ENCODE measurements around the gene LRRC8A. TPM values are rescaled to one million over a fixed set of nuclear protein-coding genes. Genes with fewer than 3 reads are reported as not detected.

LRRC8A gene
- 35.2 and 37.9 TPM in 2 replicates for total RNA-seq (2014; rRNA removed; shearing (Covaris generic))
- polyA plus RNA-seq (2016; fragmentation: Nextera tagmentation; extraction: Ambion mirVana), result 35.6 and 36.5 TPM in 2 replicates

DNA sequence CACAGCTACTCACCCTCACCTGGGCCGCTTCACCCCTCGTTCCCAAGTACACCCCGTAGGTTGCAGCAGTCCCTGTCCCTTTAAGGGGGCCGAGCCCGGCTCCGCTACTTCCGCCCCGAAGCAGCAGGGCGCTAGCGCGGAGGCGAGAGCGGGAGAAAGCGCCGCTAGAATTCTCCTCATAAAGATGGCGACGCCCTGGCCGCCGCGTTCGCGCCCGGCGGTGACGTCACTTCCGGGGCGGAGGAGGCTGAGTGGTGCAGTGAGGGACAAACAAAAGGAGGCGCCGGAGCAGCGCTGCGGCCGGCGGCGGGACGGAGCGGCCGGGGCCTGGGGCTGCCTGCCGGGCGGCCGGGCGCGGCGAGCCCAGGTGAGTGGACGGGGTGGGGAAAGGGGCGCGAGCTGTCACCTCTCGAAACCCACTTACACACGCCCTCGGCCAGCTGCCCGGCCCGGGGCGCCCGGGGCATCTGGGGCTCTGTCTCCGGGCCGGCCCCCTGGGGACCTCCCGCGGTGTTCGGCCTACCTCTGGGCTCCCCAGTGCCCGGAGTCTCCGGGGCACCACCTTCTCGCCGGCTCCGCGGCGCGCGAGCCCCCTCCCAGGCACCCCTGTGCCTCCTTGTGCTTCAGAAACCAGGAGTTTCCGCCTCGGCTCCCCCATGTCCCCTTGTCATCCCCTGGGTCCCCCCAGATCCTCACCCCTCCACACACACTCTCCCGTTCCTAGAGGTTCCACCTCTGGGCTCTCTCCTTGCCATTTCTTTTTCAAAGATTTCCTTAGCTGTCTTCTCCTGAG, at the start of gene LRRC8A, which contains the start of gene KYAT1:
Gene LRRC8A, plus strand, starts transcription at position 250 of the 793 bp plus-strand sequence. CDS start 25,032 bp downstream, outside the sequence.
Gene KYAT1, minus strand, starts transcription at position 67 of the 793 bp plus-strand sequence. CDS start 36,545 bp downstream, outside the sequence.
- Histone ChIP-seq H3F3A (ENCODE audit: insufficient read depth) (no peaks in the 10 kb centered on the region), H3K36me3 (ENCODE audit: low read depth) (peaks cover 5% of the 10 kb centered on the region; the same call in 1 of the 2 replicates), H4K20me1 (ENCODE audit: insufficient read depth) (no peaks in the 10 kb centered on the region), H3K9ac (peak within 1 kb of the TSS; percentile 87), H3K79me2 (ENCODE audit: insufficient read depth) (peaks cover 65% of the 10 kb centered on the region), H3K4me2 (ENCODE audit: unreplicated experiment) (peak within 1 kb of the TSS; percentile 91), H3K9me3 (ENCODE audit: low read depth) (no peaks in the 10 kb centered on the region), H3K27me3 (replicated peaks; ENCODE audit: insufficient read depth) (no peaks in the 10 kb centered on the region), H3K4me1 (ENCODE audit: insufficient read depth) (peaks cover 11% of the 10 kb centered on the region; the same call in 1 of the 2 replicates), H3K4me3 (peak within 1 kb of the TSS; percentile 88), H3K9me2 (ENCODE audit: insufficient read depth) (no peaks in the 10 kb centered on the region), H2AFZ (peak within 1 kb of the TSS; percentile 95), H3K27ac (peak within 1 kb of the TSS; percentile 69)
- TF ChIP-seq EZH2 (IDR thresholded peaks at IDR 0.05; ENCODE audit: insufficient read depth, poor library complexity, severe bottlenecking), result no peak
- no peak for TF ChIP-seq EZH2phosphoT487 (IDR thresholded peaks at IDR 0.05; ENCODE audit: insufficient read depth, low read depth)
- in situ Hi-C loops (cut with MboI), result no loop called here
- peak; percentile 99 for DNase-seq
- 1% methylated on average over 53 to 60 of the region's 70 CpGs for WGBS, 2 experiments (ENCODE audit: low coverage in 1 of 2, low lambda C conversion rate in 2 of 2, missing lambda C conversion rate in 2 of 2)

DNA sequence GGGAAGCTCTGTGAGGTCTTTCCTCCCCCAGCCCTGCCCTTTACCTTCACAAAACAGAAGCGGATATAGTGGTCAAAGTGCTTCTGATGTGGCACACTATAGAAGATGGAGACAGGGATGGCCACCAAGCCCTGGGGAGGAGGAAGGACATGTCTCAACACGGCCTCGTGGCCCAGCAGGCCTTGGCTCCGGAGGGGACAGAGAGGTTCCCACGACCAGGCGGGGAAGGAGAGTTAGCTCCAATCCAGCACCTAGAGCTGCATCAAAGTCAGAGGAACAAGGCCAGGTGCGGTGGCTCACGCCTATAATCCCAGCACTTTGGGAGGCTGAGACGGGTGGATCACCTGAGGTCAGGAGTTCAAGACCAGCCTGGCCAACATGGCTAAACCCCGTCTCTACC, 48.2 kb upstream of the LRRC8A start:
- Histone ChIP-seq H3K9me2 (ENCODE audit: insufficient read depth) (no peaks in the 10 kb centered on the region), H3K9ac (no peak overlapping the region), H3K4me1 (ENCODE audit: insufficient read depth) (peaks cover 2% of the 10 kb centered on the region; the same call in 1 of the 2 replicates), H2AFZ (no peak overlapping the region), H3K4me3 (no peak overlapping the region), H3K27me3 (replicated peaks; ENCODE audit: insufficient read depth) (no peaks in the 10 kb centered on the region), H3K36me3 (ENCODE audit: low read depth) (no peaks in the 10 kb centered on the region), H3F3A (ENCODE audit: insufficient read depth) (no peaks in the 10 kb centered on the region), H3K79me2 (ENCODE audit: insufficient read depth) (peaks cover 6% of the 10 kb centered on the region), H4K20me1 (ENCODE audit: insufficient read depth) (no peaks in the 10 kb centered on the region), H3K27ac (no peak overlapping the region), H3K4me2 (ENCODE audit: unreplicated experiment) (no peak overlapping the region), H3K9me3 (ENCODE audit: low read depth) (no peaks in the 10 kb centered on the region)
- no peak for TF ChIP-seq EZH2phosphoT487 (IDR thresholded peaks at IDR 0.05; ENCODE audit: insufficient read depth, low read depth)
- no peak for TF ChIP-seq EZH2 (IDR thresholded peaks at IDR 0.05; ENCODE audit: insufficient read depth, poor library complexity, severe bottlenecking)
- in situ Hi-C loops (cut with MboI), result no loop called here
- no peak for DNase-seq
- 92 to 97% methylated on average over 10 of the region's 10 CpGs for WGBS, 2 experiments (ENCODE audit: low coverage in 1 of 2, low lambda C conversion rate in 2 of 2, missing lambda C conversion rate in 2 of 2)

DNA sequence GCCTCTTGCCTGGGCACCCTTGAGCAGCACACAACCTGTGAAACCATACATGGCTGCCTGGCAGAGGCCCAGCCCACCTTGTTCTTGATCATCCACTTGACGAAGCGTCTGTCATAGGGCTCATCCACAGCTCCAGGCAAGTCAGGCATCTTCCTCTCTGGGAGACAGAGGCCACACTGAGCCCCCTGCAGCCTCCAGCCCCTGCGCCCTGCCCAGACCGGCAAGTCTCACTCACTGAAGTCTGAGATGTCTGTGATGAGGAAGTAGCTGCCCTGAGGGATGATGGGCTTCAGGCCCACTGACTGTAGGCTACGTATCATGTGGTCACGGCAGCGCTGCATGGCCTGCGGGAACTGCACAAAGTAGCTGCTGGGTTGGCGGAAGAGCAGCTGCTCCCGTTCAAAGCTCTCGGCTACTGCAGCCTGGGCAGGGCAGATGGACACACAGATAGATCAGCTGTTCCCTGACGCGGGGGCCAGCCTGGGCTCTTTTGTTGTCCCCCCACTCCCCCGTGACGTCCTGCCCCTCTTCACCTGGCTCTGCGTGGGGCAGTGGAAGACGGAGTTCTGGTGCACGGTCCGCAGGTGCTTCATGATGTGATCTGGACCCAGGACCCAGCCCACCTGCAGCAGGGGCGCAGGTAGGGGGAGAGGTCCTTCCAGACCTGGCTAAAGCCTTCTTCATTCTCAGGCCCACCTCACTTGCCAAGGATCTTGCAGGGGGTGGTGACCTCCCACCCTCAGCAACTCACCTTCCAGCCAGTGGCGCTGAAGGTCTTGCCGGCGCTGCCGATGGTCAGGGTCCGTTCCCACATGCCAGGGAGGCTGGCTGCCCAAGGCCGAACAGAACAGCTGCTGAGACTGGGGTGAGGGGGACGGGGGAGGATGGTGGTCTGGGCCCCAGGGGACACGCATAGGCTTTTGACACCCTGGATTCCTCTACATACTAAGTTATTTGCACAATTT, 46.4 kb upstream of the LRRC8A start:
- no peak overlapping the region for H3K4me2 ChIP-seq (ENCODE audit: unreplicated experiment)
- no peak overlapping the region for H3K9ac ChIP-seq
- 94 to 96% methylated on average over 24 to 28 of the region's 28 CpGs for WGBS, 2 experiments (ENCODE audit: low coverage in 1 of 2, low lambda C conversion rate in 2 of 2, missing lambda C conversion rate in 2 of 2)
- H3K36me3 ChIP-seq (ENCODE audit: low read depth), result no peaks in the 10 kb centered on the region
- H3F3A ChIP-seq (ENCODE audit: insufficient read depth), result no peaks in the 10 kb centered on the region
- no peaks in the 10 kb centered on the region for H3K79me2 ChIP-seq (ENCODE audit: insufficient read depth)
- no peaks in the 10 kb centered on the region for H3K9me2 ChIP-seq (ENCODE audit: insufficient read depth)
- TF ChIP-seq EZH2 (IDR thresholded peaks at IDR 0.05; ENCODE audit: insufficient read depth, poor library complexity, severe bottlenecking), result no peak
- TF ChIP-seq EZH2phosphoT487 (IDR thresholded peaks at IDR 0.05; ENCODE audit: insufficient read depth, low read depth), result no peak
- in situ Hi-C loops (cut with MboI), result no loop called here
- no peaks in the 10 kb centered on the region for H3K27me3 ChIP-seq (replicated peaks; ENCODE audit: insufficient read depth)
- no peak overlapping the region for H3K27ac ChIP-seq
- H2AFZ ChIP-seq, result no peak overlapping the region
- no peaks in the 10 kb centered on the region for H3K9me3 ChIP-seq (ENCODE audit: low read depth)
- DNase-seq, result no peak
- no peaks in the 10 kb centered on the region for H4K20me1 ChIP-seq (ENCODE audit: insufficient read depth)
- H3K4me1 ChIP-seq (ENCODE audit: insufficient read depth), result no peaks in the 10 kb centered on the region
- H3K4me3 ChIP-seq, result no peak overlapping the region

DNA sequence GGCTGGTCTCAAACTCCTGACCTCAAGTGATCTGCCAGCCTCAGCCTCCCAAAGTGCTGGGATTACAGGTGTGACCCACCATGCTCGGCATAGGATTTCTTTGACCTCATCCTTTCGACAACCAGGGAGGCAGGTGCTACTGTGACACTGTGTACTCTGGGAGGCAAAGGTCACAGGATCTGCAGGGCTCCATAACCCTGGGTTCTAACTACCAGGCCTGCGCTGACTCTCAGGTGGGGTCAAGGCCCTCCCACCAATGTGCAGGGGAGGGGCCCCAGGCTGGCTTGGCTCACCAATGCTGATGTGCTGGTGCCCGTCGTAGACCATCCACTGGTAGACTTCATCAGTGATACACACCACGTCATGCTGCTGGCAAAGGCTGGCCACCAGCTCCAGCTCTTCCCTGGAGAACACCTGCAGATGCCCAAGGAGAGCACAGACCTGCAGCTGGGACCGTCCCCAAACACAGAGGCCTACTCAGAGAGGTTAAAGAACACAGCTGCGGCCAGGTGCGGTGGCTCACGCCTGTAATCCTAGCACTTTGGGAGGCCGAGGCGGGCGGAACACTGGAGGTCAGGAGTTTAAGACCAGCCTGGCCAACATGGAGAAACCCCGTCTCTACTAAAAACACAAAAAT, 45.3 kb upstream of the LRRC8A start:
- in situ Hi-C loops (cut with MboI), result no loop called here
- H4K20me1 ChIP-seq (ENCODE audit: insufficient read depth), result no peaks in the 10 kb centered on the region
- no peak overlapping the region for H3K27ac ChIP-seq
- no peak overlapping the region for H3K4me3 ChIP-seq
- no peak overlapping the region for H2AFZ ChIP-seq
- no peaks in the 10 kb centered on the region for H3K36me3 ChIP-seq (ENCODE audit: low read depth)
- no peaks in the 10 kb centered on the region for H3K27me3 ChIP-seq (replicated peaks; ENCODE audit: insufficient read depth)
- H3K9me2 ChIP-seq (ENCODE audit: insufficient read depth), result no peaks in the 10 kb centered on the region
- H3K9me3 ChIP-seq (ENCODE audit: low read depth), result no peaks in the 10 kb centered on the region
- no peak overlapping the region for H3K9ac ChIP-seq
- no peaks in the 10 kb centered on the region for H3K4me1 ChIP-seq (ENCODE audit: insufficient read depth)
- H3F3A ChIP-seq (ENCODE audit: insufficient read depth), result no peaks in the 10 kb centered on the region
- WGBS, 2 experiments (ENCODE audit: low coverage in 1 of 2, low lambda C conversion rate in 2 of 2, missing lambda C conversion rate in 2 of 2), result 83 to 85% methylated on average over 14 of the region's 14 CpGs
- no peak for DNase-seq
- TF ChIP-seq EZH2phosphoT487 (IDR thresholded peaks at IDR 0.05; ENCODE audit: insufficient read depth, low read depth) (no peak), EZH2 (IDR thresholded peaks at IDR 0.05; ENCODE audit: insufficient read depth, poor library complexity, severe bottlenecking) (no peak)
- H3K4me2 ChIP-seq (ENCODE audit: unreplicated experiment), result no peak overlapping the region
- no peaks in the 10 kb centered on the region for H3K79me2 ChIP-seq (ENCODE audit: insufficient read depth)
